Measurements from ENCODE around the gene PTCH1.

DNA sequence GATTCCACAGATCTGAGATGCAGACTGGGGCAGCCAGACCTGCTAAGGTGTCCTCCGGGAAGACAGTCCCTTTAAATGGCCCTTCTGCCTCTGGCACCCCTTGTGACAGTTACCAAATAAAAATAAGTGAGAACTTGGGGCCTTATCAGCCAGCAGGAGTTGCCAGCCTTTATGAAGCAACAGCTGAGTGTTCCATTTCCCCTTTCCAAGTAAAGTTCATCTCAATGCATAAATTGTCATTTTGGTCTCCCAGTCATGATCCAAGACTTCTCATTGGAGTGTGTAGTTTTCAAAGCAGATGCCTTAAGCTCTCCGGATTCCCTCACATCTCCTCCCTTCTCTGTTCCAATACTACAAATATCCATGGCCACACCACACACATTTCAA lies 4.1 kb downstream of the PTCH1 start:
- TF ChIP-seq, protein P1, sequence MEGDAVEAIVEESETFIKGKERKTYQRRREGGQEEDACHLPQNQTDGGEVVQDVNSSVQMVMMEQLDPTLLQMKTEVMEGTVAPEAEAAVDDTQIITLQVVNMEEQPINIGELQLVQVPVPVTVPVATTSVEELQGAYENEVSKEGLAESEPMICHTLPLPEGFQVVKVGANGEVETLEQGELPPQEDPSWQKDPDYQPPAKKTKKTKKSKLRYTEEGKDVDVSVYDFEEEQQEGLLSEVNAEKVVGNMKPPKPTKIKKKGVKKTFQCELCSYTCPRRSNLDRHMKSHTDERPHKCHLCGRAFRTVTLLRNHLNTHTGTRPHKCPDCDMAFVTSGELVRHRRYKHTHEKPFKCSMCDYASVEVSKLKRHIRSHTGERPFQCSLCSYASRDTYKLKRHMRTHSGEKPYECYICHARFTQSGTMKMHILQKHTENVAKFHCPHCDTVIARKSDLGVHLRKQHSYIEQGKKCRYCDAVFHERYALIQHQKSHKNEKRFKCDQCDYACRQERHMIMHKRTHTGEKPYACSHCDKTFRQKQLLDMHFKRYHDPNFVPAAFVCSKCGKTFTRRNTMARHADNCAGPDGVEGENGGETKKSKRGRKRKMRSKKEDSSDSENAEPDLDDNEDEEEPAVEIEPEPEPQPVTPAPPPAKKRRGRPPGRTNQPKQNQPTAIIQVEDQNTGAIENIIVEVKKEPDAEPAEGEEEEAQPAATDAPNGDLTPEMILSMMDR (conservative IDR thresholded peaks at IDR 0.05; ENCODE audit: low read depth in 2 of 2), result no peak
- no peak for TF ChIP-seq EZH2 (IDR thresholded peaks at IDR 0.05; ENCODE audit: low read depth, unreplicated experiment)
- TF ChIP-seq, protein P2, sequence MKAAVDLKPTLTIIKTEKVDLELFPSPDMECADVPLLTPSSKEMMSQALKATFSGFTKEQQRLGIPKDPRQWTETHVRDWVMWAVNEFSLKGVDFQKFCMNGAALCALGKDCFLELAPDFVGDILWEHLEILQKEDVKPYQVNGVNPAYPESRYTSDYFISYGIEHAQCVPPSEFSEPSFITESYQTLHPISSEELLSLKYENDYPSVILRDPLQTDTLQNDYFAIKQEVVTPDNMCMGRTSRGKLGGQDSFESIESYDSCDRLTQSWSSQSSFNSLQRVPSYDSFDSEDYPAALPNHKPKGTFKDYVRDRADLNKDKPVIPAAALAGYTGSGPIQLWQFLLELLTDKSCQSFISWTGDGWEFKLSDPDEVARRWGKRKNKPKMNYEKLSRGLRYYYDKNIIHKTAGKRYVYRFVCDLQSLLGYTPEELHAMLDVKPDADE (IDR thresholded peaks at IDR 0.05), result no peak
- TF ChIP-seq EZH2phosphoT487 (IDR thresholded peaks at IDR 0.05; ENCODE audit: unreplicated experiment), result no peak
- no peak for TF ChIP-seq POLR2AphosphoS5 (IDR thresholded peaks at IDR 0.05; ENCODE audit: low read depth)

All from GM23338 (cell line).